ENCODE results near the gene HSD17B4. TPM values are rescaled to one million over a fixed set of nuclear protein-coding genes. Genes with fewer than 3 reads are reported as not detected.

The HSD17B4 gene
- total and polyA plus RNA-seq, 2 of the 13 experiments (the other 11 are each of a cell fraction or from before 2014, with no cell fraction given): 178 to 399 TPM

DNA sequence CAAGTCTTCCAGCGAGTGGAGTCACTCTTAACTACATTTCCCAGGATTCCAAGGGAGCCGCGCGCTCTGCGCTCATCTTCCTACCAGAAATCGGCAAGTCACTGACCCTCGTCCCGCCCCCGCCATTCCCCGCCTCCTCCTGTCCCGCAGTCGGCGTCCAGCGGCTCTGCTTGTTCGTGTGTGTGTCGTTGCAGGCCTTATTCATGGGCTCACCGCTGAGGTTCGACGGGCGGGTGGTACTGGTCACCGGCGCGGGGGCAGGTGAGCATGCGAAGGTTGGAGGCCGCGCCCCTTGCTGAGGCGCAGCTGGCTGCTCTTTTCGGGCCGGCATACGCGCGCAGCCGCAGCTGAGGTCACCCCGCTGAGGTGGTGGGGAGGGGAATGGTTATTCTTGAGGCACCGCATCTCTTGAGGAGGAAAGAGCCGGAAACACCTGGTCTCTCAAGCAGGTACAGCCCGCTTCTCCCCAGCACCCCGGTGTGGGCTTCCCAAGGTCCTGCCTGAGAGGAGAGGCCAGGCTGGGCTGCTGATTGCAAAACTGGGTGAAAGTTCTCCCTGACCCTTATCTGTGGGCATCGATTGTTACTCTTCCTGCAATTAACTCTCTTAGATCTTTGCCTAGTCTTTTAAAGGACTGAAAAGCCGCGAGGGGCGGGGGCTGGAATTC lies at the start of gene HSD17B4 (continued):
- TF ChIP-seq ZFP41 (CRISPR knock-in tag; IDR thresholded peaks at IDR 0.05; ENCODE audit: borderline replicate concordance) (no peak), TAF1 (CRISPR knock-in tag; IDR thresholded peaks at IDR 0.05) (peak; percentile 89), EEA1 (CRISPR knock-in tag; IDR thresholded peaks at IDR 0.05; ENCODE audit: borderline replicate concordance) (peak; percentile 40; the same call in 1 of the 2 replicates), ZBTB20 (CRISPR knock-in tag; IDR thresholded peaks at IDR 0.05; ENCODE audit: borderline replicate concordance, low read depth) (0 out of 2 replicates have a peak, but pooled peaks have one; percentile 17), TGIF2 (CRISPR knock-in tag; IDR thresholded peaks at IDR 0.05) (peak; percentile 36; the same call in 1 of the 2 replicates), TEAD2 (CRISPR knock-in tag; IDR thresholded peaks at IDR 0.05) (no peak), GABPA (IDR thresholded peaks at IDR 0.05; ENCODE audit: low read depth, low read length) (no peak), GABPA (CRISPR knock-in tag; IDR thresholded peaks at IDR 0.05; ENCODE audit: low read depth) (peak; percentile 56; the same call in 1 of the 2 replicates), ZNF451 (CRISPR knock-in tag; IDR thresholded peaks at IDR 0.05) (no peak), KLF6 (CRISPR knock-in tag; IDR thresholded peaks at IDR 0.05) (peak; percentile 81), SP1 (IDR thresholded peaks at IDR 0.05) (no peak), SP1 (CRISPR knock-in tag; IDR thresholded peaks at IDR 0.05) (peak; percentile 53; the same call in 1 of the 2 replicates), MXD4 (CRISPR knock-in tag; IDR thresholded peaks at IDR 0.05) (no peak; the same call in 1 of the 2 replicates), POGZ (CRISPR knock-in tag; IDR thresholded peaks at IDR 0.05) (0 out of 2 replicates have a peak, but pooled peaks have one; percentile 24), ZNF780A (CRISPR knock-in tag; IDR thresholded peaks at IDR 0.05) (peak; percentile 76; the same call in 1 of the 2 replicates), DNMT3B (CRISPR knock-in tag; conservative IDR thresholded peaks at IDR 0.05) (no peak)
- TF ChIP-seq, protein P1, sequence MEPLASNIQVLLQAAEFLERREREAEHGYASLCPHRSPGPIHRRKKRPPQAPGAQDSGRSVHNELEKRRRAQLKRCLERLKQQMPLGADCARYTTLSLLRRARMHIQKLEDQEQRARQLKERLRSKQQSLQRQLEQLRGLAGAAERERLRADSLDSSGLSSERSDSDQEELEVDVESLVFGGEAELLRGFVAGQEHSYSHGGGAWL (CRISPR knock-in tag; IDR thresholded peaks at IDR 0.05): no peak
- TF ChIP-seq, protein P2, sequence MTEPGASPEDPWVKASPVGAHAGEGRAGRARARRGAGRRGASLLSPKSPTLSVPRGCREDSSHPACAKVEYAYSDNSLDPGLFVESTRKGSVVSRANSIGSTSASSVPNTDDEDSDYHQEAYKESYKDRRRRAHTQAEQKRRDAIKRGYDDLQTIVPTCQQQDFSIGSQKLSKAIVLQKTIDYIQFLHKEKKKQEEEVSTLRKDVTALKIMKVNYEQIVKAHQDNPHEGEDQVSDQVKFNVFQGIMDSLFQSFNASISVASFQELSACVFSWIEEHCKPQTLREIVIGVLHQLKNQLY (CRISPR knock-in tag; IDR thresholded peaks at IDR 0.05): peak; percentile 31; the same call in 1 of the 2 replicates
- TF ChIP-seq, protein P3, sequence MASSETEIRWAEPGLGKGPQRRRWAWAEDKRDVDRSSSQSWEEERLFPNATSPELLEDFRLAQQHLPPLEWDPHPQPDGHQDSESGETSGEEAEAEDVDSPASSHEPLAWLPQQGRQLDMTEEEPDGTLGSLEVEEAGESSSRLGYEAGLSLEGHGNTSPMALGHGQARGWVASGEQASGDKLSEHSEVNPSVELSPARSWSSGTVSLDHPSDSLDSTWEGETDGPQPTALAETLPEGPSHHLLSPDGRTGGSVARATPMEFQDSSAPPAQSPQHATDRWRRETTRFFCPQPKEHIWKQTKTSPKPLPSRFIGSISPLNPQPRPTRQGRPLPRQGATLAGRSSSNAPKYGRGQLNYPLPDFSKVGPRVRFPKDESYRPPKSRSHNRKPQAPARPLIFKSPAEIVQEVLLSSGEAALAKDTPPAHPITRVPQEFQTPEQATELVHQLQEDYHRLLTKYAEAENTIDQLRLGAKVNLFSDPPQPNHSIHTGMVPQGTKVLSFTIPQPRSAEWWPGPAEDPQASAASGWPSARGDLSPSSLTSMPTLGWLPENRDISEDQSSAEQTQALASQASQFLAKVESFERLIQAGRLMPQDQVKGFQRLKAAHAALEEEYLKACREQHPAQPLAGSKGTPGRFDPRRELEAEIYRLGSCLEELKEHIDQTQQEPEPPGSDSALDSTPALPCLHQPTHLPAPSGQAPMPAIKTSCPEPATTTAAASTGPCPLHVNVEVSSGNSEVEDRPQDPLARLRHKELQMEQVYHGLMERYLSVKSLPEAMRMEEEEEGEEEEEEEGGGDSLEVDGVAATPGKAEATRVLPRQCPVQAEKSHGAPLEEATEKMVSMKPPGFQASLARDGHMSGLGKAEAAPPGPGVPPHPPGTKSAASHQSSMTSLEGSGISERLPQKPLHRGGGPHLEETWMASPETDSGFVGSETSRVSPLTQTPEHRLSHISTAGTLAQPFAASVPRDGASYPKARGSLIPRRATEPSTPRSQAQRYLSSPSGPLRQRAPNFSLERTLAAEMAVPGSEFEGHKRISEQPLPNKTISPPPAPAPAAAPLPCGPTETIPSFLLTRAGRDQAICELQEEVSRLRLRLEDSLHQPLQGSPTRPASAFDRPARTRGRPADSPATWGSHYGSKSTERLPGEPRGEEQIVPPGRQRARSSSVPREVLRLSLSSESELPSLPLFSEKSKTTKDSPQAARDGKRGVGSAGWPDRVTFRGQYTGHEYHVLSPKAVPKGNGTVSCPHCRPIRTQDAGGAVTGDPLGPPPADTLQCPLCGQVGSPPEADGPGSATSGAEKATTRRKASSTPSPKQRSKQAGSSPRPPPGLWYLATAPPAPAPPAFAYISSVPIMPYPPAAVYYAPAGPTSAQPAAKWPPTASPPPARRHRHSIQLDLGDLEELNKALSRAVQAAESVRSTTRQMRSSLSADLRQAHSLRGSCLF (CRISPR knock-in tag; IDR thresholded peaks at IDR 0.05; ENCODE audit: borderline replicate concordance): no peak
- TF ChIP-seq, protein P4, sequence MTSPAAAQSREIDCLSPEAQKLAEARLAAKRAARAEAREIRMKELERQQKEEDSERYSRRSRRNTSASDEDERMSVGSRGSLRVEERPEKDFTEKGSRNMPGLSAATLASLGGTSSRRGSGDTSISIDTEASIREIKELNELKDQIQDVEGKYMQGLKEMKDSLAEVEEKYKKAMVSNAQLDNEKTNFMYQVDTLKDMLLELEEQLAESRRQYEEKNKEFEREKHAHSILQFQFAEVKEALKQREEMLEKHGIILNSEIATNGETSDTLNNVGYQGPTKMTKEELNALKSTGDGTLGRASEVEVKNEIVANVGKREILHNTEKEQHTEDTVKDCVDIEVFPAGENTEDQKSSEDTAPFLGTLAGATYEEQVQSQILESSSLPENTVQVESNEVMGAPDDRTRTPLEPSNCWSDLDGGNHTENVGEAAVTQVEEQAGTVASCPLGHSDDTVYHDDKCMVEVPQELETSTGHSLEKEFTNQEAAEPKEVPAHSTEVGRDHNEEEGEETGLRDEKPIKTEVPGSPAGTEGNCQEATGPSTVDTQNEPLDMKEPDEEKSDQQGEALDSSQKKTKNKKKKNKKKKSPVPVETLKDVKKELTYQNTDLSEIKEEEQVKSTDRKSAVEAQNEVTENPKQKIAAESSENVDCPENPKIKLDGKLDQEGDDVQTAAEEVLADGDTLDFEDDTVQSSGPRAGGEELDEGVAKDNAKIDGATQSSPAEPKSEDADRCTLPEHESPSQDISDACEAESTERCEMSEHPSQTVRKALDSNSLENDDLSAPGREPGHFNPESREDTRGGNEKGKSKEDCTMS (CRISPR knock-in tag; conservative IDR thresholded peaks at IDR 0.05): no peak
